ENCODE data around the gene VEPH1.

Gene VEPH1

DNA sequence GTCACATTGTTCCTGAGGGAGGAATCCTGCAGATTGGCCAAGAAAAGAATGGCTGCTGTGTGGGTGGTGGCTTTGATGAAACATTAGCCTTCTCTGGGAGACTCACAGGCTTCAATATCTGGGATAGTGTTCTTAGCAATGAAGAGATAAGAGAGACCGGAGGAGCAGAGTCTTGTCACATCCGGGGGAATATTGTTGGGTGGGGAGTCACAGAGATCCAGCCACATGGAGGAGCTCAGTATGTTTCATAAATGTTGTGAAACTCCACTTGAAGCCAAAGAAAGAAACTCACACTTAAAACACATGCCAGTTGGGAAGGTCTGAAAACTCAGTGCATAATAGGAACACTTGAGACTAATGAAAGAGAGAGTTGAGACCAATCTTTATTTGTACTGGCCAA is 60.5 kb downstream of the VEPH1 start:
- peak; percentile 83 to 86 for DNase-seq (ENCODE audit: low read depth in 2 of 2)
- TF ChIP-seq, protein P1, sequence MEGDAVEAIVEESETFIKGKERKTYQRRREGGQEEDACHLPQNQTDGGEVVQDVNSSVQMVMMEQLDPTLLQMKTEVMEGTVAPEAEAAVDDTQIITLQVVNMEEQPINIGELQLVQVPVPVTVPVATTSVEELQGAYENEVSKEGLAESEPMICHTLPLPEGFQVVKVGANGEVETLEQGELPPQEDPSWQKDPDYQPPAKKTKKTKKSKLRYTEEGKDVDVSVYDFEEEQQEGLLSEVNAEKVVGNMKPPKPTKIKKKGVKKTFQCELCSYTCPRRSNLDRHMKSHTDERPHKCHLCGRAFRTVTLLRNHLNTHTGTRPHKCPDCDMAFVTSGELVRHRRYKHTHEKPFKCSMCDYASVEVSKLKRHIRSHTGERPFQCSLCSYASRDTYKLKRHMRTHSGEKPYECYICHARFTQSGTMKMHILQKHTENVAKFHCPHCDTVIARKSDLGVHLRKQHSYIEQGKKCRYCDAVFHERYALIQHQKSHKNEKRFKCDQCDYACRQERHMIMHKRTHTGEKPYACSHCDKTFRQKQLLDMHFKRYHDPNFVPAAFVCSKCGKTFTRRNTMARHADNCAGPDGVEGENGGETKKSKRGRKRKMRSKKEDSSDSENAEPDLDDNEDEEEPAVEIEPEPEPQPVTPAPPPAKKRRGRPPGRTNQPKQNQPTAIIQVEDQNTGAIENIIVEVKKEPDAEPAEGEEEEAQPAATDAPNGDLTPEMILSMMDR (IDR thresholded peaks at IDR 0.05; ENCODE audit: low read depth, low read length), result no peak
- H3K4me3 ChIP-seq (replicated peaks in 1 of 2; ENCODE audit: low read depth in 2 of 2, low read length in 2 of 2), result peak overlapping the region in 1 of 2 donors; percentile 2

DNA sequence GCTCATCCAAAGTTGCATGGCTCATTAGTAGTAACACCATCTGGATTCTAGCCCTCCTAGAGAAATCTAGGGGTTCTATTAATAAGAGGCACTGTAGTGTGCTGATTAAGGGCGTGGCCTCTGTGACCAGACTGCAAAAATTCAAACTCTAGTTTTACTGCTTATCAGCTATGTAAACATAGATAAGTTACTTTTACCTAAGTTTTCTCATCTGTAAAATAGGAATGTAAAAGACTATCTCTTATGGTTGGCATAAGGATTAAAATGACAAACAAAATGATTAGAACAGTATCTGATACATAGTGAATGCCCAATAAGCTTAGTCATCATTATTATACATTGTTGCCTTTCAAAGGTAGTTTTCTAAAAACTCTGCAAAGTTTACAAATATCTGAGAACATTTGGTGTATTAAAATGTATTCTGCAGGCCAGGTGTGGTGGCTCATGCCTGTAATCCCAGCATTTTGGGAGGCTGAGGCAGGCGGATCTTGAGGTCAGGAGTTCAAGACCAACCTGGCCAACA is 62.1 kb downstream of the VEPH1 start:
- TF ChIP-seq, protein P1 (IDR thresholded peaks at IDR 0.05; ENCODE audit: low read depth, low read length), result no peak
- DNase-seq (ENCODE audit: low read depth in 2 of 2), result peak; percentile 20 to 47
- peak overlapping the region in 1 of 2 donors; percentile 71 for H3K4me3 ChIP-seq (replicated peaks in 1 of 2; ENCODE audit: low read depth in 2 of 2, low read length in 2 of 2)

DNA sequence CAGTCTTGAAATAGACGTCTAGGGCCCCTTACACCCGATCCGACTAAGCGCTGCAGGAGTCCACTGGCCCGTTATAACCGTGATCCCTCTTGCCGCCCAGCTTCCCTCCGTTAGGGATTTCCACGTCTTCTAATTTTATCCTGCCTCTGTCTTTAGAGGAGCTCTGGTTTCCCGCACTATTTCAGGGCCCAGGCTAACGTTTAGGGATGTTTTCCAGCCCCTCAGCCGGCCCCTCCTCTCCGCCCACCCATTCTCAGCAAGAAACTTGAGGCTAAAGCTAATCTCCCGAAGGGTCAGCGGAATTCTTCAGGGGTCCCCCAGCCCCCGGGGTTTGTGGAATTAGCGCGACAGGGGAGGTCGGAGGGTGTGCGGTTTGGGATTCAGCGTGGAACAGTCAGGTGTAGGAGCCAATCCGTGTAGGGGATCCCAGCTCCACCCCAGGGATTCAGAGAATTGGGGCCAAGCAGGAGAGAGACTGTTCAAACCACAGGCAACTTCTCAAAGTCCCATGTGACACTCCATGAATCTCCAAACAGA is 65.0 kb downstream of the VEPH1 start:
- peak overlapping the region; percentile 71 for H3K4me3 ChIP-seq (replicated peaks in 1 of 2; ENCODE audit: low read depth in 2 of 2, low read length in 2 of 2)
- peak; percentile 58 to 60 for DNase-seq (ENCODE audit: low read depth in 2 of 2)
- TF ChIP-seq, protein P1 (IDR thresholded peaks at IDR 0.05; ENCODE audit: low read depth, low read length), result no peak

DNA sequence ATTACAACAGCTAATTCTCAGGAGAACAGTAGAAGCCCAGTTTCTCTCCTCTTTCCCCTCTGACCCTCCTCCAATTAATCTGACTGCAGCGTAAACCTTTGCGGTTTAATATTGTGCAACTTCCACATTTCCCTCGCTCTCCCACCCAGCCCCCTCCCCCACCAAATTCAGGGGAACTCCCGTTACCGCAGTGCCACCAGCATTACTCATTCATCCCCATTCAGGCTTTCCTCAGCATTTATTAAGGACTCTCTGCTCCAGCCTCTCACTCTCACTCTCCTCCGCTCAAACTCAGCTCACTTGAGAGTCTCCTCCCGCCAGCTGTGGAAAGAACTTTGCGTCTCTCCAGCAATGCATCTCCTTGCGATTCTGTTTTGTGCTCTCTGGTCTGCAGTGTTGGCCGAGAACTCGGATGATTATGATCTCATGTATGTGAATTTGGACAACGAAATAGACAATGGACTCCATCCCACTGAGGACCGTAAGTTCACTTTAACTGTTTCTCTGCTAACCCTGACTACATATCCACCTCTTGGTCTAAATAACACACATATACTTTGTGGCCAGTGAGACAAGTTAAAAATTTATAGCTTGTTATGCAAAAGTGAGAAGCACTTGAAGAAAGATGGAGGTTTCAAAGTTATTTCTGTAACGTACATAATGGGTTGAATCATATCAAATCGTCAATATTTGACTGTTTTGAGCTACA is 66.5 kb downstream of the VEPH1 start, which contains the start of gene PTX3:
PTX3 (plus strand) TSS at position 268 of the 709 bp plus-strand sequence; CDS start at position 352, 84 bp downstream.
- peak within 1 kb of the TSS; percentile 71 for H3K4me3 ChIP-seq (replicated peaks in 1 of 2; ENCODE audit: low read depth in 2 of 2, low read length in 2 of 2)
- peak; percentile 95 to 97 for DNase-seq (ENCODE audit: low read depth in 2 of 2)
- TF ChIP-seq, protein P1 (IDR thresholded peaks at IDR 0.05; ENCODE audit: low read depth, low read length), result no peak

DNA sequence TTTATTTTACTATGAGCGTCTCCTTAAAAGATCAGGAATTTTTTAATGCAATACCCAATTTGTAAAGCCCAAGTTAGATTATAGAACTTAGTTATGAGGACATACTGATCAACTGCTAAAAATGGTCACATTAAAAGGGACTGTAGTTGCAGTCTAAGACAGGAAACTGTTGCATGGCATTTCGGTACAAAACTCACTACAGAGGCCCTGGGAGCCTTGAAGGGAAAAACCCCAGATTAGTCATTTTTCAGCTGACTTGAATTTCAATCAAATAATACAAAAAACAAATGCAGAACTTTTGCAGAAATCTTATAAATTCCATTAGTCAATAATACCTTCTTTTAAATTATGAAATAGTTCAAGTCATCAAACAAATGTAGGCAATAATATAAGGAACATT is 73.5 kb downstream of the VEPH1 start:
- no peak overlapping the region for H3K4me3 ChIP-seq (replicated peaks in 1 of 2; ENCODE audit: low read depth in 2 of 2, low read length in 2 of 2)
- peak; percentile 50 to 83 for DNase-seq (ENCODE audit: low read depth in 2 of 2)
- TF ChIP-seq, protein P1 (IDR thresholded peaks at IDR 0.05; ENCODE audit: low read depth, low read length), result no peak

DNA sequence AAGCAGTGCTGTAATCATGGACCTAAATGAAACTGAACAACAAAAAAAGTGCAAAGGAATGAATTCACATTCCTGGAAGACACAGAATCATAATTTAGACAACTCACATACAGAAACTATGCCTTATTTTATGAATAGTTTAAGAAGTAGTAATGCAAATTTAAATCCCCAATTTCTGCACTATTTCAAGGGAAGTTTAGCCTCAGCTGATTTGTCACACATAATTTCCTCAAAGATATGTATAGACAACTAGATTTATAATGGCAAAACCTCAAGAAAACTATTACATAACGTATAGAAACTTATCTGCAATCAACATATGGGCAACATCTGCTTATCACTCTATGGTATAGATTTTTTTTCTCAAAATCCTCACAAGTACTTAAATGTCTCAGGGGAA is 74.4 kb downstream of the VEPH1 start:
- H3K4me3 ChIP-seq (replicated peaks in 1 of 2; ENCODE audit: low read depth in 2 of 2, low read length in 2 of 2), result no peak overlapping the region
- TF ChIP-seq, protein P1 (IDR thresholded peaks at IDR 0.05; ENCODE audit: low read depth, low read length), result no peak
- no peak for DNase-seq (ENCODE audit: low read depth in 2 of 2)
